Measurements from ENCODE around the gene VNN1.

Gene VNN1

GRCh38 chr6:132715204-132715603 lies 1.3 kb upstream of the VNN1 start:
- H3K27ac ChIP-seq (ENCODE audit: low read depth, low read length, poor library complexity, severe bottlenecking): no peak overlapping the region
- H3K79me2 ChIP-seq (ENCODE audit: insufficient read depth, low read length): no peaks in the 10 kb centered on the region

GRCh38 chr6:132714160-132714559 lies 305 bp upstream of the VNN1 start:
- no peak overlapping the region for H3K4me3 ChIP-seq (ENCODE audit: low read depth, low read length, poor library complexity, severe bottlenecking)
- H3K9me2 ChIP-seq (ENCODE audit: low read depth, low read length): no peaks in the 10 kb centered on the region
- H3K9ac ChIP-seq (ENCODE audit: low read length): no peak overlapping the region
- no peaks in the 10 kb centered on the region for H3K27me3 ChIP-seq (ENCODE audit: insufficient read depth, low read length)
- no peak overlapping the region for H2AFZ ChIP-seq (ENCODE audit: low read length)
- H4K20me1 ChIP-seq (ENCODE audit: insufficient read depth, low read length): no peaks in the 10 kb centered on the region
- no peak for TF ChIP-seq EZH2 (IDR thresholded peaks at IDR 0.05; ENCODE audit: borderline replicate concordance, low read length)
- no peak for TF ChIP-seq CTCF (IDR thresholded peaks at IDR 0.05; ENCODE audit: low read length)
- H3K9me3 ChIP-seq (ENCODE audit: low read length): no peaks in the 10 kb centered on the region
- H3K36me3 ChIP-seq (ENCODE audit: insufficient read depth, low read length): no peaks in the 10 kb centered on the region
- no peaks in the 10 kb centered on the region for H3K79me2 ChIP-seq (ENCODE audit: insufficient read depth, low read length)
- no peak overlapping the region for H3K4me2 ChIP-seq (ENCODE audit: low read length)
- no peak overlapping the region for H3K27ac ChIP-seq (ENCODE audit: low read depth, low read length, poor library complexity, severe bottlenecking)
- no peaks in the 10 kb centered on the region for H3K4me1 ChIP-seq (ENCODE audit: insufficient read depth, low read length, severe bottlenecking)
- no peaks in the 10 kb centered on the region for H3F3A ChIP-seq (ENCODE audit: insufficient read depth, low read length)

More at GRCh38 chr6:132715204-132715603, 1.3 kb upstream of the VNN1 start:
- no peaks in the 10 kb centered on the region for H3K9me3 ChIP-seq (ENCODE audit: low read length)
- no peaks in the 10 kb centered on the region for H4K20me1 ChIP-seq (ENCODE audit: insufficient read depth, low read length)
- H3K27me3 ChIP-seq (ENCODE audit: insufficient read depth, low read length): no peaks in the 10 kb centered on the region
- H3K36me3 ChIP-seq (ENCODE audit: insufficient read depth, low read length): no peaks in the 10 kb centered on the region
- H2AFZ ChIP-seq (ENCODE audit: low read length): no peak overlapping the region
- no peaks in the 10 kb centered on the region for H3K9me2 ChIP-seq (ENCODE audit: low read depth, low read length)
- no peak overlapping the region for H3K9ac ChIP-seq (ENCODE audit: low read length)
- no peak overlapping the region for H3K4me3 ChIP-seq (ENCODE audit: low read depth, low read length, poor library complexity, severe bottlenecking)
- no peaks in the 10 kb centered on the region for H3K4me1 ChIP-seq (ENCODE audit: insufficient read depth, low read length, severe bottlenecking)
- no peak overlapping the region for H3K4me2 ChIP-seq (ENCODE audit: low read length)
- no peaks in the 10 kb centered on the region for H3F3A ChIP-seq (ENCODE audit: insufficient read depth, low read length)
- no peak for TF ChIP-seq CTCF (IDR thresholded peaks at IDR 0.05; ENCODE audit: low read length)
- no peak for TF ChIP-seq EZH2 (IDR thresholded peaks at IDR 0.05; ENCODE audit: borderline replicate concordance, low read length)

- H3K9ac ChIP-seq (ENCODE audit: low read length): no peak overlapping the region
- H3K4me1 ChIP-seq (ENCODE audit: insufficient read depth, low read length, severe bottlenecking): no peaks in the 10 kb centered on the region
- H3K27ac ChIP-seq (ENCODE audit: low read depth, low read length, poor library complexity, severe bottlenecking): no peak overlapping the region
- H3F3A ChIP-seq (ENCODE audit: insufficient read depth, low read length): no peaks in the 10 kb centered on the region
- TF ChIP-seq EZH2 (IDR thresholded peaks at IDR 0.05; ENCODE audit: borderline replicate concordance, low read length) (no peak), CTCF (IDR thresholded peaks at IDR 0.05; ENCODE audit: low read length) (no peak)
- H3K79me2 ChIP-seq (ENCODE audit: insufficient read depth, low read length): no peaks in the 10 kb centered on the region
- no peaks in the 10 kb centered on the region for H3K27me3 ChIP-seq (ENCODE audit: insufficient read depth, low read length)
- H3K36me3 ChIP-seq (ENCODE audit: insufficient read depth, low read length): no peaks in the 10 kb centered on the region
- H4K20me1 ChIP-seq (ENCODE audit: insufficient read depth, low read length): no peaks in the 10 kb centered on the region
- no peaks in the 10 kb centered on the region for H3K9me2 ChIP-seq (ENCODE audit: low read depth, low read length)
- no peak overlapping the region for H3K4me2 ChIP-seq (ENCODE audit: low read length)
- H3K4me3 ChIP-seq (ENCODE audit: low read depth, low read length, poor library complexity, severe bottlenecking): no peak overlapping the region
- no peak overlapping the region for H2AFZ ChIP-seq (ENCODE audit: low read length)
- H3K9me3 ChIP-seq (ENCODE audit: low read length): no peaks in the 10 kb centered on the region
Measured at GRCh38 chr6:132712366-132712765, 1.5 kb downstream of the VNN1 start.
